ENCODE data around the gene UROS.

Gene UROS

GRCh38 chr10:125757742-125758141 is 65.3 kb downstream of the UROS start:
- DNase-seq, result no peak

DNA sequence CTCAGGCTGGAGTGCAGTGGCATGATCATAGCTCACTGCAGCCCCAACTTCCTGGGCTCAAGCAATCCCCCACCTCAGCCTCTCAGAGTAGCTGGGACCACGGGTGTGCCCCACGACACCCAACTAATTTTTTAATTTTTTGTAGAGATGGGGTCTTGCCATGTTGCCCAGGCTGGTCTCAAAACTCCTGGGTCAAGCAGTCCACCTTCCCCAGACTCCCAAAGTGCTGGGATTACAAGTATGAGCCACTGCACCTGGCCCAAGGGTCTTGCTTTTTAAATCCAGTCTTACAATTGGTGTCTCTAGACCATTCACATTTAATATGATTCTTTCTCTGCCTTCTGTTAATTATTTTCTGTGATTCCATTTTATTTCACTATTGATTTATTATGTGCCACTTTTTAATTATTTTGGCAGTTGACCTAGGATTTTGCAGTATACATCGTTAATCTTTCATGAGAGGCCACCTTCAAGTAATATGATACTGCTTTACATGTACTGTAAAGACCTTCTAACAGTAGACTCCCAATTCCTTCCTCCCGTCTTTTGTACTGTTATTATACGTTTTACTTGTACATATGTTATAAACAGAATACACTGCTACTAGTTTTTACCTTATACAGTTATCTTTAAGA is 66.1 kb downstream of the UROS start:
- DNase-seq, result no peak

DNA sequence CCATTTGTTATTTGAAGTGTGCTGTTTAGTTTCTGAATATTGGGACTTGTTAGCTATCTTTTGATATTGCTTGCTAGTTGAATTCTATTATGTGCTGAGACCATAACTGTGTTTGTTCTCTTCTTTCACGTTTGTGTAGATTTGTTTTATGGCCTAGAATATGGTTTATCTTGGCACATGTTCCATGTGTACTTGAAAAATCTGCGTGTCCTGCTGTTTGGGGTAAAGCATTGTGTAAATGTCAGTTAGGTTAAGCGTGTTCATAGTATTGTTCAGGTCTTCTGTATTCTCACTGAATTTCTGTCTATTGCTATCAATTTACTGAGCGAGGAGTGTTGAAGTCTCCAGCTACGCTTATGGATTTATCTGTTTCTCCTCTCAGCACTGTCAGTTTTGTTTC is 66.9 kb downstream of the UROS start:
- no peak for DNase-seq

- DNase-seq, result no peak
Measured at GRCh38 chr10:125747417-125747816, 75.6 kb downstream of the UROS start.

- no peak for DNase-seq
Measured at GRCh38 chr10:125744909-125745308, 78.1 kb downstream of the UROS start.

DNA sequence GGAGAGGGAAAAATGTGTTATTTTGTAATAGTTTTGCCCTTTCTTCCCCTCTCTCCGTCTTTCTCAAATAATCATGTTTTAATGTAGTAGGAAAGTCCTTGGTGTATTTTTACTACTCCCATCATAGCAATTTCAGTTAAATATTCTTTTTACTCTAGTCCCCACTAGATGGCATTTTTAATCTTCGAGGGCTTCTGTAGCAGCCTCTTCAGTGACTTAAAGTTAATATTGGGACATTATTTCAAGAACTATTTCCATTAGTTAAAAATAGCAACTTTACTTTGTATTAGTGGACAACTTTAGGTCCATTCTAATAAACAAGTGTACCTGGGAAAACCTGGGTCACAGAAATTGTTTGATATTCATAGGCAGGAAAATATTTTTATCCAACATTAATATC is 80.6 kb downstream of the UROS start:
- DNase-seq, result no peak

DNA sequence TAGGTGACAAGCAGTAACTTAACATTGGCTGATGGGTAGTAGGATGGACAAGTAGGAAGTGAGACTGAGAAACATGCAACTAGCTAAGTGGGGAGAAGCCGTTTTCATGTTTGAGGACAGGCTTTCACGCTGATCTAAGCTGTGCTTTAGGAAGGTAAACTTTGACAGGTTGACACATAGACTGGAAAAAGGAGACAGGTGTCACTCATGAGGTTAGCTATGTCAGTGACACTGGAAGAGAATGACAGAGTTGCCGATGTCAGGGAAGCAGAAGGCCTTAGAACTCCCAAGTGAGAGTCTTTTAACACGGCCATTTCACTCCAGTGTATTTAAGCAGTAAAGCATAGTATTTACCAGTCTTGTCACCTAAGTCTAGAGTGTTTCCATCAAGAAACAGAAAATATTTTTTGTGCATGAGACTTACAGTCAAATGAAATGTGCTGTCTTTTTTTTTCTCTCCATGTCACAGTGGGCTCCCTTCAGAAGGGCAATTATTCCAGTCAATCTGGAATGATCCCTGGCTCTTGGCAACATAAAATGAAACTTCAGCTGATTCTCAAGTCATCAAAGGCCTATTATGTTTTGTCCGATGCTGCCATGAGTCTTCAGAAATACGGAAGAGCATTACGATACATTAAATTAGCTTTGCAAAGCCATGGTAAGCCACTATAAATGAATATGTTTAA is 82.9 kb downstream of the UROS start:
- DNase-seq, result no peak

Data from stimulated activated naive CD4-positive, alpha-beta T cell treated with Interleukin-2 at 50 U/mL for 16 hours (primary cell).